Measurements from ENCODE around the gene DNAJC11.

Gene DNAJC11

GRCh38 chr1:6657138-6657537 is 44.5 kb downstream of the DNAJC11 start:
- peaks cover 4% of the 10 kb centered on the region for H3K79me1 ChIP-seq (ENCODE audit: low read depth, low read length)
- no peak overlapping the region for H3K27ac ChIP-seq (replicated peaks; ENCODE audit: low read length)
- WGBS, 2 donors (ENCODE audit: extremely low coverage in 2 of 2, insufficient read length in 2 of 2, insufficient replicate concordance in 1 of 2) = no CpG with 5 or more reads among the region's 6 CpGs
- H3K4me1 ChIP-seq (ENCODE audit: control insufficient read depth in 2 of 2, insufficient read depth in 1 of 2, low read depth in 1 of 2, low read length in 2 of 2) = peaks cover 0 to 3% of the 10 kb centered on the region in 2 donors
- H4K91ac ChIP-seq (ENCODE audit: low read depth, low read length, poor library complexity) = no peak overlapping the region
- H2BK12ac ChIP-seq (ENCODE audit: low read length) = no peak overlapping the region
- H3K9ac ChIP-seq (ENCODE audit: low read depth, low read length, poor library complexity) = no peak overlapping the region
- no peak overlapping the region for H2AFZ ChIP-seq (ENCODE audit: low read length)
- no peaks in the 10 kb centered on the region for H3K9me3 ChIP-seq (replicated peaks in 1 of 2; ENCODE audit: control insufficient read depth in 2 of 2, insufficient read depth in 1 of 2, low read depth in 1 of 2, low read length in 2 of 2)
- H3K23ac ChIP-seq (ENCODE audit: low read depth, low read length, poor library complexity) = no peak overlapping the region
- no peak overlapping the region for H3K4me3 ChIP-seq (ENCODE audit: low read length in 2 of 2)
- no peak overlapping the region for H2AK5ac ChIP-seq (ENCODE audit: low read depth, low read length)
- peaks cover 15 to 34% of the 10 kb centered on the region in 2 donors for H3K36me3 ChIP-seq (replicated peaks in 1 of 2; ENCODE audit: control insufficient read depth in 2 of 2, insufficient read depth in 2 of 2, low read length in 2 of 2)
- no peak overlapping the region for H4K8ac ChIP-seq (ENCODE audit: low read depth, low read length)
- no peak overlapping the region for H2BK15ac ChIP-seq (ENCODE audit: low read length)
- H2BK120ac ChIP-seq (ENCODE audit: low read depth, low read length) = no peak overlapping the region
- no peak overlapping the region for H3K4me2 ChIP-seq (ENCODE audit: insufficient read depth, low read length, poor library complexity, severe bottlenecking)
- H3K18ac ChIP-seq (ENCODE audit: low read length) = no peak overlapping the region
- H3K27me3 ChIP-seq (ENCODE audit: control insufficient read depth in 3 of 3, insufficient read depth in 3 of 3, low read depth in 1 of 3, low read length in 3 of 3) = no peaks in the 10 kb centered on the region
- DNase-seq (ENCODE audit: low spot score) = no peak
- H3K4ac ChIP-seq (ENCODE audit: low read length) = no peak overlapping the region
- no peak overlapping the region for H3K14ac ChIP-seq (ENCODE audit: low read length)
- H2BK5ac ChIP-seq (ENCODE audit: low read length) = no peak overlapping the region

GRCh38 chr1:6653436-6654290 is 48.0 kb downstream of the DNAJC11 start:
- Histone ChIP-seq H3K23ac (ENCODE audit: low read depth, low read length, poor library complexity) (no peak overlapping the region), H2BK5ac (ENCODE audit: low read length) (no peak overlapping the region), H4K91ac (ENCODE audit: low read depth, low read length, poor library complexity) (no peak overlapping the region), H3K4ac (ENCODE audit: low read length) (no peak overlapping the region), H2BK12ac (ENCODE audit: low read length) (no peak overlapping the region), H3K79me1 (ENCODE audit: low read depth, low read length) (no peaks in the 10 kb centered on the region), H2AK5ac (ENCODE audit: low read depth, low read length) (no peak overlapping the region), H3K4me1 (ENCODE audit: control insufficient read depth in 2 of 2, insufficient read depth in 1 of 2, low read depth in 1 of 2, low read length in 2 of 2) (peaks cover 0 to 3% of the 10 kb centered on the region in 2 donors), H3K9ac (ENCODE audit: low read depth, low read length, poor library complexity) (no peak overlapping the region), H3K18ac (ENCODE audit: low read length) (no peak overlapping the region), H2BK15ac (ENCODE audit: low read length) (no peak overlapping the region), H3K36me3 (replicated peaks in 1 of 2; ENCODE audit: control insufficient read depth in 2 of 2, insufficient read depth in 2 of 2, low read length in 2 of 2) (peaks cover 17 to 61% of the 10 kb centered on the region in 2 donors), H3K14ac (ENCODE audit: low read length) (no peak overlapping the region), H2AFZ (ENCODE audit: low read length) (no peak overlapping the region), H3K9me3 (replicated peaks in 1 of 2; ENCODE audit: control insufficient read depth in 2 of 2, insufficient read depth in 1 of 2, low read depth in 1 of 2, low read length in 2 of 2) (no peaks in the 10 kb centered on the region), H4K8ac (ENCODE audit: low read depth, low read length) (no peak overlapping the region), H3K4me2 (ENCODE audit: insufficient read depth, low read length, poor library complexity, severe bottlenecking) (no peak overlapping the region), H2BK120ac (ENCODE audit: low read depth, low read length) (no peak overlapping the region), H3K27me3 (ENCODE audit: control insufficient read depth in 3 of 3, insufficient read depth in 3 of 3, low read depth in 1 of 3, low read length in 3 of 3) (no peaks in the 10 kb centered on the region), H3K4me3 (ENCODE audit: low read length in 2 of 2) (no peak overlapping the region), H3K27ac (replicated peaks; ENCODE audit: low read length) (no peak overlapping the region)
- DNase-seq (ENCODE audit: low spot score) = no peak
- no CpG with 5 or more reads among the region's 23 CpGs for WGBS, 2 donors (ENCODE audit: extremely low coverage in 2 of 2, insufficient read length in 2 of 2, insufficient replicate concordance in 1 of 2)

GRCh38 chr1:6652986-6653385 is 48.6 kb downstream of the DNAJC11 start:
- H3K9ac ChIP-seq (ENCODE audit: low read depth, low read length, poor library complexity) = no peak overlapping the region
- no peak overlapping the region for H3K4me3 ChIP-seq (ENCODE audit: low read length in 2 of 2)
- no peak overlapping the region for H3K4me2 ChIP-seq (ENCODE audit: insufficient read depth, low read length, poor library complexity, severe bottlenecking)
- H3K18ac ChIP-seq (ENCODE audit: low read length) = no peak overlapping the region
- no peak overlapping the region for H2BK15ac ChIP-seq (ENCODE audit: low read length)
- DNase-seq (ENCODE audit: low spot score) = no peak
- no peak overlapping the region for H4K91ac ChIP-seq (ENCODE audit: low read depth, low read length, poor library complexity)
- no peak overlapping the region for H2AK5ac ChIP-seq (ENCODE audit: low read depth, low read length)
- H3K9me3 ChIP-seq (replicated peaks in 1 of 2; ENCODE audit: control insufficient read depth in 2 of 2, insufficient read depth in 1 of 2, low read depth in 1 of 2, low read length in 2 of 2) = no peaks in the 10 kb centered on the region
- no peak overlapping the region for H3K27ac ChIP-seq (replicated peaks; ENCODE audit: low read length)
- no peak overlapping the region for H3K14ac ChIP-seq (ENCODE audit: low read length)
- no peak overlapping the region for H2BK120ac ChIP-seq (ENCODE audit: low read depth, low read length)
- H3K36me3 ChIP-seq (replicated peaks in 1 of 2; ENCODE audit: control insufficient read depth in 2 of 2, insufficient read depth in 2 of 2, low read length in 2 of 2) = peaks cover 16 to 60% of the 10 kb centered on the region in 2 donors
- H3K27me3 ChIP-seq (ENCODE audit: control insufficient read depth in 3 of 3, insufficient read depth in 3 of 3, low read depth in 1 of 3, low read length in 3 of 3) = no peaks in the 10 kb centered on the region
- H2BK12ac ChIP-seq (ENCODE audit: low read length) = no peak overlapping the region
- no peak overlapping the region for H3K4ac ChIP-seq (ENCODE audit: low read length)
- H4K8ac ChIP-seq (ENCODE audit: low read depth, low read length) = no peak overlapping the region
- H3K79me1 ChIP-seq (ENCODE audit: low read depth, low read length) = no peaks in the 10 kb centered on the region
- no peak overlapping the region for H2BK5ac ChIP-seq (ENCODE audit: low read length)
- H3K23ac ChIP-seq (ENCODE audit: low read depth, low read length, poor library complexity) = no peak overlapping the region
- peaks cover 0 to 3% of the 10 kb centered on the region in 2 donors for H3K4me1 ChIP-seq (ENCODE audit: control insufficient read depth in 2 of 2, insufficient read depth in 1 of 2, low read depth in 1 of 2, low read length in 2 of 2)
- no peak overlapping the region for H2AFZ ChIP-seq (ENCODE audit: low read length)
- WGBS, 2 donors (ENCODE audit: extremely low coverage in 2 of 2, insufficient read length in 2 of 2, insufficient replicate concordance in 1 of 2) = no CpG with 5 or more reads among the region's 6 CpGs

- Histone ChIP-seq H2AFZ (ENCODE audit: low read length) (no peak overlapping the region), H2AK5ac (ENCODE audit: low read depth, low read length) (no peak overlapping the region), H3K27me3 (ENCODE audit: control insufficient read depth in 3 of 3, insufficient read depth in 3 of 3, low read depth in 1 of 3, low read length in 3 of 3) (no peaks in the 10 kb centered on the region), H4K8ac (ENCODE audit: low read depth, low read length) (no peak overlapping the region), H3K4me1 (ENCODE audit: control insufficient read depth in 2 of 2, insufficient read depth in 1 of 2, low read depth in 1 of 2, low read length in 2 of 2) (no peaks in the 10 kb centered on the region), H3K9me3 (replicated peaks in 1 of 2; ENCODE audit: control insufficient read depth in 2 of 2, insufficient read depth in 1 of 2, low read depth in 1 of 2, low read length in 2 of 2) (no peaks in the 10 kb centered on the region), H2BK12ac (ENCODE audit: low read length) (no peak overlapping the region), H3K4me2 (ENCODE audit: insufficient read depth, low read length, poor library complexity, severe bottlenecking) (no peak overlapping the region), H3K36me3 (replicated peaks in 1 of 2; ENCODE audit: control insufficient read depth in 2 of 2, insufficient read depth in 2 of 2, low read length in 2 of 2) (peaks cover 15 to 58% of the 10 kb centered on the region in 2 donors), H2BK120ac (ENCODE audit: low read depth, low read length) (no peak overlapping the region), H3K23ac (ENCODE audit: low read depth, low read length, poor library complexity) (no peak overlapping the region), H3K27ac (replicated peaks; ENCODE audit: low read length) (no peak overlapping the region), H4K91ac (ENCODE audit: low read depth, low read length, poor library complexity) (no peak overlapping the region), H2BK15ac (ENCODE audit: low read length) (no peak overlapping the region), H3K79me1 (ENCODE audit: low read depth, low read length) (no peaks in the 10 kb centered on the region), H2BK5ac (ENCODE audit: low read length) (no peak overlapping the region), H3K9ac (ENCODE audit: low read depth, low read length, poor library complexity) (no peak overlapping the region), H3K18ac (ENCODE audit: low read length) (no peak overlapping the region), H3K4me3 (ENCODE audit: low read length in 2 of 2) (no peak overlapping the region), H3K14ac (ENCODE audit: low read length) (no peak overlapping the region), H3K4ac (ENCODE audit: low read length) (no peak overlapping the region)
- DNase-seq (ENCODE audit: low spot score) = no peak
- WGBS, 2 donors (ENCODE audit: extremely low coverage in 2 of 2, insufficient read length in 2 of 2, insufficient replicate concordance in 1 of 2) = no CpG with 5 or more reads among the region's 17 CpGs
Measured at GRCh38 chr1:6651909-6652308, 49.7 kb downstream of the DNAJC11 start.

Measured in neuronal stem cell (in vitro differentiated cells).